Activated naive CD4-positive, alpha-beta T cell treated with Interleukin-2 at 50 U/mL for 16 hours (primary cell): ENCODE results near the gene EMP1.
"Not testable (repeated sequence)": the region's sequence is repeated elsewhere in the genome, so short reads cannot be mapped to it uniquely, and the experiment has no call there.

Source experiments
- DNase-seq: peaks from one replicate; pipeline ENCODE4 v3.0.0-alpha.2; 2020

EMP1 gene

DNA sequence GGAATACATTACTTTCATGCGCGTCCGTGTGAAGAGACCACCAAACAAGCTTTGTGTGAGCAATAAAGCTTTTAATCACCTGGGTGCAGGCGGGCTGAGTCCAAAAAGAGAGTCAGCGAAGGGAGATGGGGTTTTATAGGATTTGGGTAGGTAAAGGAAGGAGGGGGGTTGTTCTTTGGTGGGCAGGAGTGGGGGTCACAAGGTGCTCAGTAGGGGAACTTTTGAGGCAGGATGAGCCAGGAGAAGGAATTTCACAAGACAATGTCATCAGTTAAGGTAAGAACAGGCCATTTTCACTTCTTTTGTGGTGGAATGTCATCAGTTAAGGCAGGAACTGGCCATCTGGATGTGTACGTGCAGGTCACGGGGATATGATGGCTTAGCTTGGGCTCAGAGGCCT lies 63.1 kb downstream of the EMP1 start:
- DNase-seq, result not testable (repeated sequence)

DNA sequence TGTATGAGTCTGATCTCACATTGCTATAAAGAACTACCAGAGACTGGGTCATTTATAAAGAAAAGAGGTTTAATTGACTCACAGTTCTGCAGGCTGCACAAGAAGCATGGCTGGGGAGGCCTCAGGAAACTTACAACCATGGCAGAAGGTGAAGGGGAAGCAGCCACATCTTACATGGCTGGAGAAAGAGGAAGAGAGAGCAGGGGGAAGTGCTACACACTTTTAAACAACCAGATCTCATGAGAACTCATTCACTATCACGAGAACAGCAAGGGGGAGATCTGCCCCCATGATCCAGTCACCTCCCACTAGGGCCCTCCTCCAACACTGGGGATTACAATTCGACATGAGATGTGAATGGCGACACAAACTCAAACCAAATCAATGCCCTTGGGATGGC lies 71.3 kb downstream of the EMP1 start:
- DNase-seq, result not testable (repeated sequence)

DNA sequence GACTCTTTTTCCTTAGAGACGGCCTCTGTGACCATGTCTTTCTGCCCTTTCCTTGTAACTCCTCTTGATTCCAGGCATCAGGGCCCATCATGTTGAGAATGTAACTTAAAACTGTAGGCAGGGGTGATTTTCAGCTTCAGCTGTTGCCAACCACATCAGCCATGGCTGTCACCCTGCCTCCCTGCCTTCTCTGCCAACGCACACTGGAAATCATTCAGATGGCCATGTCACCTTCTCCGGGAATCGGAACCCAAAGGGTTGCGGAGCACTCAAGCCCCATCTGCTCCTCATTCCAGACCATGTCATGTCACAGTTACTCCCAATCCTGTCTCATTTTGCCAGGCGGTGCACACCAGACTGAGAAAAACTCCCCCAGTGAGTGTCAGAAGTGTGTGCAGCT lies 72.1 kb downstream of the EMP1 start:
- DNase-seq, result no peak
